Neural progenitor cell (in vitro differentiated cells): ENCODE data around the gene SLC34A1.

Source experiments
- CTCF ChIP-seq: fragments of 200-600 bp; sonication (generic); IDR thresholded peaks from 2 replicates; pipeline ENCODE4 v1.5.1; 2017; ENCODE audit warnings: antibody characterized with exemption, mild to moderate bottlenecking
- EZH2 ChIP-seq: fragments of 200-600 bp; sonication (generic); IDR thresholded peaks from 2 replicates; pipeline ENCODE4 v1.6.1; 2017; ENCODE audit warnings: antibody characterized with exemption, mild to moderate bottlenecking, moderate library complexity
- EZH2phosphoT487 ChIP-seq: fragments of 200-600 bp; sonication (generic); IDR thresholded peaks from 2 replicates; pipeline ENCODE4 v1.6.1; 2017; ENCODE audit warnings: antibody characterized with exemption

GRCh38 chr5:177378884-177379883 lies 5.0 kb upstream of the SLC34A1 start:
- TF ChIP-seq CTCF (no peak), EZH2 (no peak), EZH2phosphoT487 (no peak)
